Common myeloid progenitor, CD34-positive (primary cell): ENCODE data around the gene LPA.
"Not testable (repeated sequence)": the region's sequence is repeated elsewhere in the genome, so short reads cannot be mapped to it uniquely, and the experiment has no call there.

ENCODE experiments used
- CTCF ChIA-PET: fragments of 350-600 bp; sonication (Branson Sonifier 250); formaldehyde crosslinking; loops from one replicate; lab custom pipeline; 2021; ENCODE audit warnings: antibody characterized with exemption; lab: Charles Lee
- POLR2A ChIA-PET: fragments of 350-600 bp; sonication (Branson Sonifier 250); formaldehyde crosslinking; loops from one replicate; lab custom pipeline; 2021; ENCODE audit warnings: antibody characterized with exemption; lab: Charles Lee
- DNase-seq, 3 donors: peaks; one replicate each; pipeline versions ENCODE4 v3.0.0 to v3.0.0-alpha.2; 2013
- H3K27ac ChIP-seq, 2 experiments: 1 replicate in 1 of 2; 2 replicates in 1 of 2; pipeline ENCODE4 v1.7.0; 2013; ENCODE audit warnings: inconsistent platforms in 2 of 2, low read length in 2 of 2, mild to moderate bottlenecking in 2 of 2, low read depth in 1 of 2, moderate library complexity in 1 of 2; ENCODE audit not compliant: severe bottlenecking in 2 of 2, insufficient read depth in 1 of 2, poor library complexity in 1 of 2
- H3K27me3 ChIP-seq, 5 experiments: replicated peaks in 2 of 5; 1 replicate in 3 of 5; 2 replicates in 2 of 5; pipeline versions ENCODE4 v1.6.1 to v1.7.0; 2013; ENCODE audit warnings: low read length in 4 of 5, mild to moderate bottlenecking in 2 of 5, moderate library complexity in 2 of 5, inconsistent platforms in 1 of 5; ENCODE audit not compliant: insufficient read depth in 5 of 5, control insufficient read depth in 4 of 5
- H3K36me3 ChIP-seq, 4 experiments: 1 replicate in 2 of 4; 2 replicates in 2 of 4; pipeline versions ENCODE4 v1.6.1 to v1.7.0; 2013; ENCODE audit warnings: low read length in 3 of 4, control low read depth in 1 of 4, mild to moderate bottlenecking in 1 of 4; ENCODE audit not compliant: control insufficient read depth in 4 of 4, insufficient read depth in 4 of 4
- H3K4me1 ChIP-seq, 4 experiments: 1 replicate in 3 of 4; 2 replicates in 1 of 4; pipeline versions ENCODE4 v1.6.1 to v1.7.1; 2013; ENCODE audit warnings: low read length in 3 of 4, mild to moderate bottlenecking in 3 of 4, control low read depth in 1 of 4, inconsistent platforms in 1 of 4, moderate library complexity in 1 of 4; ENCODE audit not compliant: control insufficient read depth in 4 of 4, insufficient read depth in 4 of 4; ENCODE audit errors: control extremely low read depth in 1 of 4
- H3K4me3 ChIP-seq, 7 experiments: 1 replicate in 4 of 7; 2 replicates in 3 of 7; pipeline versions ENCODE4 v1.5.1 to v1.7.0; 2013; ENCODE audit warnings: mild to moderate bottlenecking in 7 of 7, low read length in 6 of 7, moderate library complexity in 6 of 7, inconsistent platforms in 2 of 7, low read depth in 2 of 7, control low read depth in 1 of 7; ENCODE audit not compliant: insufficient read depth in 4 of 7, control insufficient read depth in 1 of 7; ENCODE audit errors: extremely low read depth in 1 of 7
- H3K9me3 ChIP-seq, 5 experiments: 1 replicate in 4 of 5; 2 replicates in 1 of 5; pipeline versions ENCODE4 v1.6.1 to v1.7.1; 2013; ENCODE audit warnings: low read length in 4 of 5, mild to moderate bottlenecking in 2 of 5, inconsistent platforms in 1 of 5, low read depth in 1 of 5, moderate library complexity in 1 of 5; ENCODE audit not compliant: control insufficient read depth in 4 of 5, insufficient read depth in 2 of 5; ENCODE audit errors: control extremely low read depth in 1 of 5
- WGBS: methylation state at CpG from one replicate; pipeline ENCODE4 v1.1.5; 2013; ENCODE audit not compliant: insufficient coverage; 5-methylcytosine and 5-hydroxymethylcytosine counted together

Gene LPA

DNA sequence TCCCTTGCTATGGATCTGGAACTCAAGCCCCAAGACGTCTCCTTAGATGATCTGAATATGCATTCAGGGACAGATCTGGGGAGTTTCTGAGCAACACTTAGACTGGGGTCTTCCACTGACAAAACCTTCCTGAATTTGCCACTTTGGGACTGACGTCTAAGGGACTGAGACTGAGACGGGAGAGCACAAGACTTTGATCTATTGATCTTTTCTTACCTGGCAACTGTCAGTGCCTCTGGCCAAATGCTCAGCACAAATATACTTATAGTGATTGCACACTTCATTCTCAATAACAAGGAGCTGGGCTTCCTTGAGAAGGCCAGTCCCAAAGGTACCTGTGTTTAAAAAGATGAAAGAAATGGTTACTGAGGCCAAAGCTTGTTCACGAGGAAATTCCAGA lies 131.8 kb downstream of the LPA start:
- H3K27me3 ChIP-seq = peaks cover 2 to 36% (median 3%) of the 10 kb centered on the region in 5 experiments
- WGBS = 86% methylated on average over 4 of the region's 4 CpGs
- DNase-seq = no peak

GRCh38 chr6:160531826-160532225 lies 132.2 kb downstream of the LPA start:
- ChIA-PET POLR2A (no interaction called here), CTCF (interaction anchor here (1.1 kb wide), 1 partner anchor 12 kb away, joined by 4 read pairs; no protein-coding TSS in a partner anchor)
- Histone ChIP-seq H3K4me1 (peaks cover 0 to 4% (median 0%) of the 10 kb centered on the region in 4 experiments), H3K4me3 (no peak overlapping the region), H3K36me3 (no peaks in the 10 kb centered on the region), H3K27me3 (peaks cover 2 to 32% (median 2%) of the 10 kb centered on the region in 5 experiments), H3K27ac (no peak overlapping the region), H3K9me3 (no peaks in the 10 kb centered on the region)
- 80% methylated on average over 1 of the region's 2 CpGs for WGBS
- no peak for DNase-seq

More for the DNA sequence above, 131.8 kb downstream of the LPA start:
- H3K4me3 ChIP-seq = no peak overlapping the region
- H3K27ac ChIP-seq = no peak overlapping the region
- ChIA-PET CTCF (interaction anchor here (2.8 kb wide), 1 partner anchor 11 kb away, joined by 34 read pairs; no protein-coding TSS in a partner anchor), POLR2A (no interaction called here)
- H3K9me3 ChIP-seq = no peaks in the 10 kb centered on the region
- no peaks in the 10 kb centered on the region for H3K36me3 ChIP-seq
- H3K4me1 ChIP-seq = peaks cover 0 to 4% (median 0%) of the 10 kb centered on the region in 4 experiments

GRCh38 chr6:160529524-160529923 lies 134.6 kb downstream of the LPA start:
- H3K4me3 ChIP-seq, POLR2A ChIA-PET, CTCF ChIA-PET, H3K36me3 ChIP-seq, H3K9me3 ChIP-seq, H3K27ac ChIP-seq, DNase-seq, H3K4me1 ChIP-seq: not testable (repeated sequence)
- peaks cover 2 to 32% (median 4%) of the 10 kb centered on the region in 5 experiments for H3K27me3 ChIP-seq
- 98% methylated on average over 5 of the region's 5 CpGs for WGBS

DNA sequence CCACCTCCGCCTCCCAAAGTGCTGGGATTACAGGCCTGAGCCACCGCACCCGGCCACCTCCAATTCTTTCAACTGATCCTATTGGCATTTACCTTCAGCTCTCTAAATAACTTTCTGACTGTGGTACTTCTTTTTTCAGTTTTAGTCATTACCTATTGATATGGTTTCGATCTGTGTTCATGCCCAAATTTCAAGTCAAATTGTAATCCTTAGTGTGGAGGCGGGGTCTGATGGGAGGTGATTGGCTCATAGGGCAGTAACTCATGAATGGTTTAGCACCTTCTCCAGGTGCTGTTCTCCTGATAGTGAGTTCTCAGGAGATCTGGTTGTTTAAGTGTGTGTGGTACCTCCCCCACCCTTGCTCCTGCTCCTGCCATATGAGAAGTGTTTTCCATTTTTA lies 140.9 kb downstream of the LPA start:
- Histone ChIP-seq H3K36me3 (no peaks in the 10 kb centered on the region), H3K27me3 (peaks cover 0 to 27% (median 6%) of the 10 kb centered on the region in 5 experiments), H3K4me3 (no peak overlapping the region), H3K9me3 (no peaks in the 10 kb centered on the region), H3K4me1 (peaks cover 0 to 12% (median 10%) of the 10 kb centered on the region in 4 experiments), H3K27ac (no peak overlapping the region)
- ChIA-PET CTCF (interaction anchor here (1.5 to 4.6 kb wide), 2 partner anchors 10 to 12 kb away, joined by 3 to 34 read pairs; no protein-coding TSS in a partner anchor), POLR2A (no interaction called here)
- no peak for DNase-seq
- no CpG with 5 or more reads among the region's 5 CpGs for WGBS

DNA sequence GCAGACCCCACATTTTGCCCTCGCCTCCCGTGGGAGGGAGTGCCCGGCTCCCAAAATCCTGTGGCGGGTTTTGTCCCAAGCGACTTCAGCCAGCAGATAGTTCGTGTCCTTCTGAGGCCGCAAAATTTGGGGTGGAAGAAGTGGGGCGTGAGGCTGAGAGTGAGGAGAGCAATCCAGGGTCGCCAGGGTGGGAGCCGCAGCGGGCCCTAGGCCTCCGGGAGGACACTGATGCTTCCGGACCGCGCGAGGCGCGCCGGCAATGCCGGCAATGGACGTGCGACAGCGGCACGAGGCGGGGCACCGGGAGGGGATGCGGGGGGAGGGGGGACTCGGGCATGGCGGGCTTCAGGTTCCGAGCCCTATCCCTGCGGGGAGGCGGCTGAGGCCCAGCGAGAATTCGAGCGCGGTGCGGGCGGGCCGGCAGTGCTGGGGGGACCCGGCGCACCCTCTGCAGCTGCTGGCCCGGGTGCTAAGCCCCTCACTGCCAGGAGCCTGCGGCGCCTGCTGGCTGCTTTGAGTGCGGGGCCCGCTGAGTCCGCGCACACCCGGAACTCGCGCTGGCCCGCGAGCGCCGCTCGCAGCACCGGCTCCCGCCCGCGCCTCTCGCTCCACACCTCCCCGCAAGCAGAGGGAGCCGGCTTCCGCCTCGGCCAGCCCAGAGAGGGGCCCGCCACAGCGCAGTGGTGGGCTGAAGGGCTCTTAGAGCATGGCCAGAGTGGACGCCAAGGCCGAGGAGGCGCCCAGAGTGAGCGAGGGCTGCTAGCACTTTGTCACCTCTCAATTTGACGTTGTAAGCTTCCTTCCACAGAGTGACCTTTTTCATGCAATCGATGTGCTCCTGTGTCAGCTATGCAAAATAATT lies 143.8 kb downstream of the LPA start:
- no peak overlapping the region for H3K27ac ChIP-seq
- peak overlapping the region; percentile 37 to 83 (median 65) for H3K4me3 ChIP-seq
- peaks cover 0 to 12% (median 10%) of the 10 kb centered on the region in 4 experiments for H3K4me1 ChIP-seq
- no peaks in the 10 kb centered on the region for H3K9me3 ChIP-seq
- CTCF ChIA-PET = interaction anchor here (1.0 to 4.6 kb wide), 5 partner anchors 10 to 657 kb away, joined by 3 to 34 read pairs (median 9); no protein-coding TSS in a partner anchor
- POLR2A ChIA-PET = no interaction called here
- H3K27me3 ChIP-seq = peaks cover 0 to 26% (median 6%) of the 10 kb centered on the region in 5 experiments
- 0% methylated on average over 69 of the region's 73 CpGs for WGBS
- DNase-seq = peak; percentile 45 to 77 (median 65)
- H3K36me3 ChIP-seq = no peaks in the 10 kb centered on the region

GRCh38 chr6:160519603-160520042 lies 144.5 kb downstream of the LPA start:
- peak overlapping the region in 6 of 7 experiments; percentile 37 to 83 (median 66) for H3K4me3 ChIP-seq
- no peak overlapping the region for H3K27ac ChIP-seq
- H3K36me3 ChIP-seq = no peaks in the 10 kb centered on the region
- H3K27me3 ChIP-seq = peaks cover 0 to 24% (median 4%) of the 10 kb centered on the region in 5 experiments
- no peaks in the 10 kb centered on the region for H3K9me3 ChIP-seq
- ChIA-PET POLR2A (no interaction called here), CTCF (interaction anchor here (0.8 to 4.6 kb wide), 5 partner anchors 9 to 84 kb away, joined by 4 to 34 read pairs (median 9); no protein-coding TSS in a partner anchor)
- peaks cover 0 to 12% (median 10%) of the 10 kb centered on the region in 4 experiments for H3K4me1 ChIP-seq
- WGBS = 32% methylated on average over 4 of the region's 8 CpGs
- DNase-seq = peak in 1 of 3 donors; percentile 47
